Loucy (cell line): ENCODE data around the gene HS6ST3.

ENCODE experiments used
- H2AFZ ChIP-seq: fragments of 200-600 bp; sonication (generic); 2 replicates; pipeline ENCODE4 v1.6.0; 2016; ENCODE audit warnings: antibody characterized with exemption, mild to moderate bottlenecking, low read length, moderate library complexity
- H3F3A ChIP-seq: fragments of 200-600 bp; 2 replicates; pipeline ENCODE4 v1.6.0; 2016; ENCODE audit warnings: antibody characterized with exemption, low read depth, mild to moderate bottlenecking
- H3K27me3 ChIP-seq: fragments of 200-600 bp; sonication (generic); 2 replicates; pipeline ENCODE4 v1.6.1; 2014; ENCODE audit warnings: low read length, mild to moderate bottlenecking; ENCODE audit not compliant: insufficient read depth, poor library complexity, severe bottlenecking
- H3K36me3 ChIP-seq: fragments of 200-600 bp; sonication (generic); 2 replicates; pipeline ENCODE4 v1.6.1; 2016; ENCODE audit warnings: low read length; ENCODE audit not compliant: insufficient read depth
- H3K4me1 ChIP-seq: fragments of 200-600 bp; sonication (generic); 2 replicates; pipeline ENCODE4 v1.5.1; 2014; ENCODE audit warnings: low read length, mild to moderate bottlenecking; ENCODE audit not compliant: insufficient read depth, poor library complexity, severe bottlenecking
- H3K4me2 ChIP-seq: fragments of 200-600 bp; sonication (generic); 2 replicates; pipeline ENCODE4 v1.6.0; 2014; ENCODE audit warnings: antibody characterized with exemption, low read length, low read depth, mild to moderate bottlenecking; ENCODE audit not compliant: poor library complexity, severe bottlenecking
- H3K4me3 ChIP-seq: fragments of 200-600 bp; sonication (generic); 2 replicates; pipeline ENCODE4 v1.5.1; 2014; ENCODE audit warnings: low read length, mild to moderate bottlenecking, mixed read lengths; ENCODE audit not compliant: poor library complexity, severe bottlenecking
- H3K79me2 ChIP-seq: fragments of 200-600 bp; sonication (generic); 2 replicates; pipeline ENCODE4 v1.6.1; 2014; ENCODE audit warnings: low read length; ENCODE audit not compliant: insufficient read depth
- H3K9ac ChIP-seq: fragments of 200-600 bp; sonication (generic); 2 replicates; pipeline ENCODE4 v1.6.0; 2014; ENCODE audit warnings: mild to moderate bottlenecking, low read depth, low read length, moderate library complexity; ENCODE audit not compliant: poor library complexity, severe bottlenecking
- H3K9me2 ChIP-seq: fragments of 200-600 bp; sonication (generic); replicated peaks from 2 replicates; pipeline ENCODE4 v1.6.1; 2016; ENCODE audit warnings: low read depth, low read length, mixed read lengths
- H3K9me3 ChIP-seq: fragments of 200-600 bp; sonication (generic); 2 replicates; pipeline ENCODE4 v1.6.1; 2014; ENCODE audit warnings: mild to moderate bottlenecking, antibody characterized with exemption, low read length, low read depth; ENCODE audit not compliant: insufficient read depth
- H4K20me1 ChIP-seq: fragments of 200-600 bp; sonication (generic); 2 replicates; pipeline ENCODE4 v1.6.0; 2014; ENCODE audit warnings: antibody characterized with exemption, low read length, mild to moderate bottlenecking; ENCODE audit not compliant: insufficient read depth, poor library complexity, severe bottlenecking
- EZH2phosphoT487 ChIP-seq: fragments of 200-600 bp; IDR thresholded peaks from 2 replicates; pipeline ENCODE4 v1.6.1; 2018; ENCODE audit warnings: antibody characterized with exemption, mild to moderate bottlenecking, moderate library complexity, borderline replicate concordance
- TF ChIP-seq, protein P1 (sequence below): fragments of 200-600 bp; sonication (generic); conservative IDR thresholded peaks from 2 replicates; pipeline ENCODE4 v1.5.1; 2014; ENCODE audit warnings: mild to moderate bottlenecking, antibody characterized with exemption, low read length

Gene HS6ST3

DNA sequence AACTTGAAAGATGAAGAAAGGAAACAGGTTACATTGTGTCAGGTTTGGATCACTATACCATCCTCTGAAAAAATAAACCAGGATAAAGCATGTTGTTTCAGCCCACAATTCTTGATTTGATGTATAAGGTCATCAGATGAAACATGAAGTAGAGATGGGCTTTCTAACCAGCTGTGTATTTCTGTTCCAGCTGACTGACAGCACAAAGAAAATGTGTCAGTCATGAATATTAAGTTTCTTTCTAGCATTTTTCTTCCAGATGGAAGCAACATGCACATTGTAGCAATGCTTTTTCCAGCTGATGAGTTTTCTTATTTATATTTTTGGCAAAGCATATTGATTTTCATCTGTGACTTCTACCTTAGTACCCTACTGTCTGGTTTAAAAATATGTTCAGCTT is 704.8 kb downstream of the HS6ST3 start:
- H3K4me3 ChIP-seq: no peak overlapping the region
- no peak overlapping the region for H2AFZ ChIP-seq
- no peaks in the 10 kb centered on the region for H4K20me1 ChIP-seq
- H3K27me3 ChIP-seq: no peaks in the 10 kb centered on the region
- TF ChIP-seq, protein P1, sequence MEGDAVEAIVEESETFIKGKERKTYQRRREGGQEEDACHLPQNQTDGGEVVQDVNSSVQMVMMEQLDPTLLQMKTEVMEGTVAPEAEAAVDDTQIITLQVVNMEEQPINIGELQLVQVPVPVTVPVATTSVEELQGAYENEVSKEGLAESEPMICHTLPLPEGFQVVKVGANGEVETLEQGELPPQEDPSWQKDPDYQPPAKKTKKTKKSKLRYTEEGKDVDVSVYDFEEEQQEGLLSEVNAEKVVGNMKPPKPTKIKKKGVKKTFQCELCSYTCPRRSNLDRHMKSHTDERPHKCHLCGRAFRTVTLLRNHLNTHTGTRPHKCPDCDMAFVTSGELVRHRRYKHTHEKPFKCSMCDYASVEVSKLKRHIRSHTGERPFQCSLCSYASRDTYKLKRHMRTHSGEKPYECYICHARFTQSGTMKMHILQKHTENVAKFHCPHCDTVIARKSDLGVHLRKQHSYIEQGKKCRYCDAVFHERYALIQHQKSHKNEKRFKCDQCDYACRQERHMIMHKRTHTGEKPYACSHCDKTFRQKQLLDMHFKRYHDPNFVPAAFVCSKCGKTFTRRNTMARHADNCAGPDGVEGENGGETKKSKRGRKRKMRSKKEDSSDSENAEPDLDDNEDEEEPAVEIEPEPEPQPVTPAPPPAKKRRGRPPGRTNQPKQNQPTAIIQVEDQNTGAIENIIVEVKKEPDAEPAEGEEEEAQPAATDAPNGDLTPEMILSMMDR: no peak
- no peak for TF ChIP-seq EZH2phosphoT487
- H3K36me3 ChIP-seq: no peaks in the 10 kb centered on the region
- H3K79me2 ChIP-seq: no peaks in the 10 kb centered on the region
- no peak overlapping the region for H3K4me2 ChIP-seq
- no peak overlapping the region for H3K9ac ChIP-seq
- no peaks in the 10 kb centered on the region for H3K4me1 ChIP-seq
- H3K9me2 ChIP-seq: no peaks in the 10 kb centered on the region
- H3K9me3 ChIP-seq: no peaks in the 10 kb centered on the region
- H3F3A ChIP-seq: no peaks in the 10 kb centered on the region

DNA sequence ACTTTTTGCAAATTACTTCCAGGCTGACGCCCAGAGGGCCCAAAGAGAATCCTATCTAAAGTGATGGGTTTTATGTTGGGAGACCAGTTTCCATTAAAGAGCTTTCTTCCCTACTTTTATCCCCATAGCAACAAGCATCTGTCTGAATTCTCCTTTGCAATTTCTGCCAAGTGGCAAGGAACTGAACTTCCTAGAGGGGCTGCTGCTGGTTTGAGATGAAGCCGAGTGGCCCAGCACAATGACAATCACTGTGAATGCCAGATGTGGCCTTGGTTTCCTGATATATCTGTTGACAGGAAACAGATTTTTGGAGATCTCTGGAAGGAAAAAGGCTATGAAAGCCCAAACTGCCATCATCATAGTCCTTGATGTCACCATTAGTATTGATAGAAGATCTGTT is 705.8 kb downstream of the HS6ST3 start:
- Histone ChIP-seq H3K4me3 (no peak overlapping the region), H3K79me2 (no peaks in the 10 kb centered on the region), H3K36me3 (no peaks in the 10 kb centered on the region), H3K4me2 (no peak overlapping the region), H3K9me3 (no peaks in the 10 kb centered on the region), H4K20me1 (no peaks in the 10 kb centered on the region), H3K9me2 (no peaks in the 10 kb centered on the region), H3F3A (no peaks in the 10 kb centered on the region), H3K27me3 (no peaks in the 10 kb centered on the region), H2AFZ (no peak overlapping the region), H3K4me1 (no peaks in the 10 kb centered on the region), H3K9ac (no peak overlapping the region)
- no peak for TF ChIP-seq EZH2phosphoT487
- TF ChIP-seq, protein P1: no peak

DNA sequence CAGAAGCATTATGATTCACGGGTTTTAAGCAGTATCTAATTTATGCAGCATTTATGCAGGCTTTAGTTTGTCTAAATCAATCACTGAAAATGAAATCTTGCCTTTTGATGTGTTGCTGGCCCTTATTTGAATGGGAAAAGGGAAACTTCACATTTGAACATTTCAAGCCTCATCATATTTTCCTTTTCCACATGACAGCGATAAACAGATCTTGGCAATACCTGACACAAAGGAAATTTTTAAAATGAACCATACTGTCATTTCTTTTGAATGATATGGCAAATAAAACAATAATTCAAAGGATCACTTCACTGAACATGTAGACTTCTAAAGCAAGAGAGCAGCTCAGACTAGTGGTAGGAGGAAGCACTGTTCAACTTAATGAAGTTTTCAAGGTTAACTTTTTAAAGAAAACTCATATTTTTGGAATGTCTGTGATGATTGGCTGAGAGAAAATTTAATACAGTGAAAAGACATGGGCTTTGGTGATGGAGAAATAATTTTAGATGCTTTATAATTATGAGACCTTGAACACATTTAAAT is 706.3 kb downstream of the HS6ST3 start:
- Histone ChIP-seq H3K4me1 (no peaks in the 10 kb centered on the region), H3K4me2 (no peak overlapping the region), H3K27me3 (no peaks in the 10 kb centered on the region), H4K20me1 (no peaks in the 10 kb centered on the region), H3K79me2 (no peaks in the 10 kb centered on the region), H3K9me2 (no peaks in the 10 kb centered on the region), H2AFZ (no peak overlapping the region), H3K9me3 (no peaks in the 10 kb centered on the region), H3F3A (no peaks in the 10 kb centered on the region), H3K4me3 (no peak overlapping the region), H3K9ac (no peak overlapping the region), H3K36me3 (no peaks in the 10 kb centered on the region)
- TF ChIP-seq, protein P1: no peak
- no peak for TF ChIP-seq EZH2phosphoT487
